NT2/D1 (cell line): Measurements from ENCODE around the gene TRIP6.
A peak's percentile ranks its signal among the peaks of the same experiment; 100 is the strongest.
"Not testable (repeated sequence)": the region's sequence is repeated elsewhere in the genome, so short reads cannot be mapped to it uniquely, and the experiment has no call there.

Experiments used
- DNase-seq: peaks from one replicate; pipeline ENCODE4 v3.0.0-alpha.2; 2011; ENCODE audit warnings: low read depth, low spot score
- H3K27me3 ChIP-seq: 2 replicates; pipeline ENCODE4 v1.6.0; 2011; ENCODE audit warnings: mild to moderate bottlenecking; ENCODE audit not compliant: insufficient read length, insufficient read depth
- H3K36me3 ChIP-seq: 2 replicates; pipeline ENCODE4 v1.6.1; 2011; ENCODE audit warnings: mild to moderate bottlenecking, low read length, mixed read lengths; ENCODE audit not compliant: insufficient read depth, insufficient read length
- H3K4me1 ChIP-seq: 2 replicates; pipeline ENCODE4 v1.5.1; 2011; ENCODE audit not compliant: insufficient read depth, insufficient read length
- H3K4me3 ChIP-seq: 2 replicates; pipeline ENCODE4 v1.5.1; 2011; ENCODE audit warnings: low read depth; ENCODE audit not compliant: insufficient read length
- H3K9ac ChIP-seq: 2 replicates; pipeline ENCODE4 v1.6.0; 2011; ENCODE audit warnings: low read depth; ENCODE audit not compliant: insufficient read length
- H3K9me3 ChIP-seq: 2 replicates; pipeline ENCODE4 v1.5.1; 2011; ENCODE audit warnings: mild to moderate bottlenecking, low read length; ENCODE audit not compliant: insufficient read depth
- SUZ12 ChIP-seq: IDR thresholded peaks from 2 replicates; pipeline ENCODE4 v1.6.1; 2011; ENCODE audit not compliant: insufficient read length, insufficient read depth; ENCODE audit errors: extremely low read depth
- YY1 ChIP-seq: IDR thresholded peaks from 2 replicates; pipeline ENCODE4 v1.6.1; 2011; ENCODE audit not compliant: insufficient read length, insufficient read depth
- ZNF274 ChIP-seq: IDR thresholded peaks from 2 replicates; pipeline ENCODE4 v1.6.1; 2011; ENCODE audit warnings: mild to moderate bottlenecking, low read depth, low read length

Gene TRIP6

DNA sequence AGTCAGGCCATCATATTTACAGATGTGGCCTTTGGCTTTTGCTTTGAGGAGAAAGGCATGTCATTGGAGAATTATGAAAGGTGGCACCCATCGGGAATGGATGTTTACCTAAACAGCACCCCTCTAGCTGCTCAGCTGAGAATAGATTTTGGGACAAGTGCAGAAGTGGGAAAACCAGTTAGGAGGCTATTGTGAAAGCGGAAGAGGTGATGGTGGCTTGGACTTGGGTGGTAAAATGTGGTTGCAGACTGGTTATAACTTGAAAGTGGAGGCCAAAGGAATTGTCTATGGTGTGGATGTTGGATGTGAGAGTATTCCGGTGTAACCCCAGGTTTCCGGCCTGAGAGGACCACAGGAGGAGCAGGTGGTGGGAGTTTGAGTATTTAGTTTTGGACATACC, 19.8 kb upstream of the TRIP6 start:
- H3K4me3 ChIP-seq: no peak overlapping the region
- H3K9me3 ChIP-seq: no peaks in the 10 kb centered on the region
- TF ChIP-seq SUZ12 (no peak), YY1 (no peak), ZNF274 (no peak)
- no peak overlapping the region for H3K9ac ChIP-seq
- H3K4me1 ChIP-seq: no peaks in the 10 kb centered on the region
- DNase-seq: no peak
- peaks cover 2% of the 10 kb centered on the region for H3K36me3 ChIP-seq
- H3K27me3 ChIP-seq: no peaks in the 10 kb centered on the region

GRCh38 chr7:100852048-100852872, 14.9 kb upstream of the TRIP6 start, which contains the start of gene SLC12A9:
Gene SLC12A9 (plus strand): TSS chr7:100852713. CDS start chr7:100854198, 1,485 bp downstream.
- H3K9me3 ChIP-seq: no peaks in the 10 kb centered on the region
- peaks cover 15% of the 10 kb centered on the region for H3K36me3 ChIP-seq
- H3K4me1 ChIP-seq: peaks cover 2% of the 10 kb centered on the region
- peak within 1 kb of the TSS; percentile 82 for H3K9ac ChIP-seq
- TF ChIP-seq YY1: no peak
- no peak for TF ChIP-seq SUZ12
- no peak for TF ChIP-seq ZNF274
- peak within 1 kb of the TSS; percentile 72 for H3K4me3 ChIP-seq
- H3K27me3 ChIP-seq: no peaks in the 10 kb centered on the region
- peak; percentile 85 for DNase-seq

- DNase-seq: no peak
- no peak for TF ChIP-seq ZNF274
- TF ChIP-seq SUZ12: no peak
- no peak for TF ChIP-seq YY1
- no peak overlapping the region for H3K4me3 ChIP-seq
- no peaks in the 10 kb centered on the region for H3K9me3 ChIP-seq
- peaks cover 2% of the 10 kb centered on the region for H3K4me1 ChIP-seq
- no peaks in the 10 kb centered on the region for H3K27me3 ChIP-seq
- no peak overlapping the region for H3K9ac ChIP-seq
- peaks cover 13% of the 10 kb centered on the region for H3K36me3 ChIP-seq
Measured at GRCh38 chr7:100854146-100854895, 12.9 kb upstream of the TRIP6 start.

DNA sequence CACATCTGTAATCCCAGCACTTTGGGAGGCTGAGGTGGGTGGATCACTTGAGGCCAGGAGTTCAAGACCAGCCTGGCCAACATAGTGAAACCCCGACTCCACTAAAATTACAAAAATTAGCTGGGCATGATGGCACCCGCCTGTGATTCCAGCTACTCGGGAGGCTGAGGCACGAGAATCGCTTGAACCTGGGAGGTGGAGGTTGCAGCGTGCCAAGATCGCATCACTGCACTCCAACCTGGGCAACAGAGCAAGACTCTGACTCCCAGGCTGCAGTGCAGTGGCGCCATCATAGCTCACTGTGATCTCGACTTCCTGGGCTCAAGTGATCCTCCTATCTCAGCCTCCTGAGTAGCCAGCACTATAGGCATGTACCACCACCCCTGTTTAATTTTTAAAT, 12.3 kb upstream of the TRIP6 start:
- not testable (repeated sequence) for H3K27me3 ChIP-seq, H3K9me3 ChIP-seq, H3K9ac ChIP-seq, H3K4me3 ChIP-seq, H3K4me1 ChIP-seq, DNase-seq
- H3K36me3 ChIP-seq: peaks cover 17% of the 10 kb centered on the region

DNA sequence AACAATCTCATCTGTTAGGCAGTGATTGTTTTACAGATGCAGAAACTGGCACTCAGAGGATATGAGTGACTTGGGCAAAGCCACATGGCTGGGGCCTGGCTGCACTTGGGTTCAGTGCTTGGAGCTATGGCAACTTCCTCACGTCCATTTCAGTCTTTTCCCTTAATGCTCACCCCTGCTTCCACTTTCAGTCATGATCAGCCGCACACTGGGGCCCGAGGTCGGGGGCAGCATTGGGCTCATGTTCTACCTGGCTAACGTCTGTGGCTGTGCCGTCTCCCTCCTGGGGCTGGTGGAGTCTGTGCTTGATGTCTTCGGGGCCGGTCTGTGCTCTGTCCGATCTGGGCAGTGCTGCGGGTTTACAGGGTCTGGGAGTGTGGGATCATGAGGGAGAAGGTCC, 11.7 kb upstream of the TRIP6 start:
- Histone ChIP-seq H3K27me3 (no peaks in the 10 kb centered on the region), H3K9ac (no peak overlapping the region), H3K4me3 (no peak overlapping the region), H3K36me3 (peaks cover 23% of the 10 kb centered on the region), H3K9me3 (no peaks in the 10 kb centered on the region), H3K4me1 (peaks cover 2% of the 10 kb centered on the region)
- DNase-seq: no peak
- TF ChIP-seq ZNF274 (no peak), YY1 (no peak), SUZ12 (no peak)

DNA sequence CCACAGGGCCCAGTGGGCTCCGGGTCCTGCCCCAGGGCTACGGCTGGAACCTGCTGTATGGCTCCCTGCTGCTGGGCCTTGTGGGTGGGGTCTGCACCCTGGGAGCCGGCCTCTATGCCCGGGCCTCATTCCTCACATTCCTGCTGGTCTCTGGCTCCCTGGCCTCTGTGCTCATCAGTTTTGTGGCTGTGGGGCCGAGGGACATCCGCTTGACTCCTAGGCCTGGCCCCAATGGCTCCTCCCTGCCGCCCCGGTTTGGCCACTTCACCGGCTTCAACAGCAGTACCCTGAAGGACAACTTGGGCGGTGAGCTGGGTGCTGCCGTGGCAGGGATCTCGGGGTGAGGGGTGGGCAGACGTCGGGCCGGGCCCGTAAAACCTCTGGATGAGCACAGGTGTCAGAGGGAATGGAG, 10.3 kb upstream of the TRIP6 start:
- Histone ChIP-seq H3K27me3 (no peaks in the 10 kb centered on the region), H3K9ac (no peak overlapping the region), H3K36me3 (peaks cover 37% of the 10 kb centered on the region), H3K4me3 (no peak overlapping the region), H3K4me1 (peaks cover 2% of the 10 kb centered on the region), H3K9me3 (no peaks in the 10 kb centered on the region)
- TF ChIP-seq SUZ12: no peak
- TF ChIP-seq ZNF274: no peak
- no peak for TF ChIP-seq YY1
- DNase-seq: no peak

DNA sequence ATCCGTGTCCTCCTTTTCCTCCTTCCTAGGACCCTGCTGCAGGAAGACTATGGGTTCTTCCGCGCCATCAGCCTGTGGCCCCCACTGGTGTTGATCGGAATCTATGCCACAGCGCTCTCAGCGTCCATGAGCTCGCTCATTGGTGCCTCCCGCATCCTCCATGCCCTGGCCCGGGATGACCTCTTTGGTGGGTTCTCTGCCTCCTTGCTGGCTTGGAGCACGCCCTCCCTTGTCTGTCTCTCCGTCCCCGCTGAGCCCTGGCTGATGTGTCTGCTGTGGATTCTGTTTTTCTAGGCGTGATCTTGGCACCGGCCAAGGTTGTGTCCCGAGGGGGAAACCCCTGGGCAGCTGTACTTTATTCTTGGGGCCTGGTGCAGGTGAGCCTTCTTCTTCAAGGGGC, 7.3 kb upstream of the TRIP6 start:
- Histone ChIP-seq H3K27me3 (no peaks in the 10 kb centered on the region), H3K9ac (no peak overlapping the region), H3K4me1 (peaks cover 2% of the 10 kb centered on the region), H3K4me3 (no peak overlapping the region), H3K36me3 (peaks cover 49% of the 10 kb centered on the region), H3K9me3 (no peaks in the 10 kb centered on the region)
- TF ChIP-seq ZNF274 (no peak), SUZ12 (no peak), YY1 (no peak)
- DNase-seq: no peak
